HG02678 (cell line): ENCODE data around the gene RBM4B.
"Not testable (repeated sequence)": the region's sequence is repeated elsewhere in the genome, so short reads cannot be mapped to it uniquely, and the experiment has no call there.

Experiments
- ATAC-seq: cut with Tn5 transposase; IDR thresholded peaks from one replicate; pipeline ENCODE4 v1.9.1; 2021; ENCODE audit warnings: mild to moderate bottlenecking, moderate library complexity; ENCODE audit not compliant: unreplicated experiment

RBM4B gene

GRCh38 chr11:66643745-66644437 lies 33.8 kb downstream of the RBM4B start:
- no peak for ATAC-seq

GRCh38 chr11:66641834-66642233 lies 35.9 kb downstream of the RBM4B start:
- no peak for ATAC-seq

GRCh38 chr11:66639814-66640340 lies 37.8 kb downstream of the RBM4B start:
- not testable (repeated sequence) for ATAC-seq

GRCh38 chr11:66639066-66639813 lies 38.4 kb downstream of the RBM4B start:
- ATAC-seq: no peak

GRCh38 chr11:66638177-66639065 lies 39.3 kb downstream of the RBM4B start, which contains the start of gene RBM4:
Gene RBM4 (plus strand): TSS chr11:66638703. CDS start chr11:66639712, 1,009 bp downstream.
- peak; percentile 98 for ATAC-seq

- no peak for ATAC-seq
These were observed 40.0 kb downstream of the RBM4B start for GRCh38 chr11:66637557-66638176.

- ATAC-seq: no peak
These were observed 41.3 kb downstream of the RBM4B start for GRCh38 chr11:66636411-66636810.

- no peak for ATAC-seq
These were observed 44.7 kb downstream of the RBM4B start for GRCh38 chr11:66632952-66633351.

- ATAC-seq: no peak
These were observed 45.8 kb downstream of the RBM4B start for GRCh38 chr11:66631883-66632282.

GRCh38 chr11:66629356-66629755 lies 48.3 kb downstream of the RBM4B start:
- ATAC-seq: no peak

- ATAC-seq: no peak
These were observed 49.6 kb downstream of the RBM4B start for GRCh38 chr11:66628061-66628603.

GRCh38 chr11:66626926-66627325 lies 50.8 kb downstream of the RBM4B start:
- ATAC-seq: no peak

GRCh38 chr11:66626382-66626781 lies 51.3 kb downstream of the RBM4B start:
- no peak for ATAC-seq

- ATAC-seq: no peak
These were observed 51.9 kb downstream of the RBM4B start for GRCh38 chr11:66625752-66626149.

GRCh38 chr11:66625041-66625751 lies 52.5 kb downstream of the RBM4B start:
- no peak for ATAC-seq

- no peak for ATAC-seq
These were observed 53.2 kb downstream of the RBM4B start for GRCh38 chr11:66624450-66624849.

- ATAC-seq: no peak
These were observed 58.6 kb downstream of the RBM4B start for GRCh38 chr11:66619080-66619554.

- no peak for ATAC-seq
These were observed 60.4 kb downstream of the RBM4B start for GRCh38 chr11:66617155-66617834.
